H1 (cell line): ENCODE results near the gene LBR. TPM values are rescaled to one million over a fixed set of nuclear protein-coding genes. Genes with fewer than 3 reads are reported as not detected.

Source experiments
- CTCF ChIA-PET: fragments of 300-600 bp; sonication (Branson Sonifier 250); formaldehyde crosslinking; loops from one replicate; lab custom pipeline; 2021; ENCODE audit not compliant: partially characterized antibody; lab: Charles Lee
- POLR2A ChIA-PET: fragments of 300-600 bp; sonication (Branson Sonifier 250); formaldehyde crosslinking; loops from one replicate; lab custom pipeline; 2021; ENCODE audit warnings: inconsistent platforms; ENCODE audit not compliant: partially characterized antibody; lab: Charles Lee
- DNase-seq, 2 experiments: peaks; one replicate each; pipeline versions ENCODE4 v3.0.0 to v3.0.0-alpha.2; 2010 to 2022; ENCODE audit warnings: low spot score in 2 of 2, low read depth in 1 of 2, mixed read lengths in 1 of 2
- FAIRE-seq: peaks from 2 replicates; lab custom pipeline; 2011; peaks lifted over from hg19 to GRCh38; lab: Jason Lieb, UNC
- H2AFZ ChIP-seq: 2 replicates; pipeline ENCODE4 v1.8.1; 2012; ENCODE audit warnings: low read length, inconsistent platforms
- H2AK5ac ChIP-seq: 2 replicates; pipeline ENCODE4 v1.6.1; 2013; ENCODE audit warnings: low read depth, low read length
- H2BK120ac ChIP-seq: replicated peaks from 2 replicates; pipeline ENCODE3; 2013; ENCODE audit warnings: low read depth, low read length, inconsistent platforms
- H2BK12ac ChIP-seq: 2 replicates; pipeline ENCODE4 v1.6.1; 2013; ENCODE audit warnings: low read depth, low read length
- H2BK15ac ChIP-seq: 2 replicates; pipeline ENCODE4 v1.6.1; 2013; ENCODE audit warnings: low read length
- H2BK20ac ChIP-seq: 2 replicates; pipeline ENCODE4 v1.6.1; 2013; ENCODE audit warnings: low read length
- H2BK5ac ChIP-seq: 2 replicates; pipeline ENCODE4 v1.6.1; 2013; ENCODE audit warnings: low read depth, low read length
- H3K14ac ChIP-seq: 2 replicates; pipeline ENCODE4 v1.6.1; 2013; ENCODE audit warnings: inconsistent platforms; ENCODE audit not compliant: insufficient read length
- H3K18ac ChIP-seq: 2 replicates; pipeline ENCODE4 v1.6.1; 2013; ENCODE audit warnings: low read length; ENCODE audit errors: extremely low read depth
- H3K23ac ChIP-seq: 2 replicates; pipeline ENCODE4 v1.6.1; 2013; ENCODE audit warnings: inconsistent platforms; ENCODE audit not compliant: insufficient read length
- H3K23me2 ChIP-seq: 2 replicates; pipeline ENCODE4 v1.6.1; 2013; ENCODE audit warnings: low read depth, low read length
- H3K27ac ChIP-seq: 2 replicates; pipeline ENCODE4 v1.6.1; 2011; ENCODE audit warnings: low read depth, low read length, inconsistent platforms
- H3K27me3 ChIP-seq, 4 experiments: replicated peaks in 1 of 4; 1 replicate in 1 of 4; 2 replicates in 3 of 4; pipeline versions ENCODE4 v1.6.1 to v1.8.1; 2011 to 2013; ENCODE audit warnings: low read length in 3 of 4, mild to moderate bottlenecking in 3 of 4, inconsistent platforms in 2 of 4, mixed read lengths in 2 of 4, moderate library complexity in 1 of 4; ENCODE audit not compliant: control insufficient read depth in 3 of 4, insufficient read depth in 3 of 4; ENCODE audit errors: extremely low read depth in 1 of 4
- H3K36me3 ChIP-seq, 4 experiments: 2 replicates each; pipeline versions ENCODE4 v1.6.1 to v1.8.1; 2011 to 2013; ENCODE audit warnings: mild to moderate bottlenecking in 4 of 4, low read length in 3 of 4, moderate library complexity in 2 of 4, control low read depth in 1 of 4, inconsistent platforms in 1 of 4; ENCODE audit not compliant: insufficient read depth in 4 of 4, control insufficient read depth in 2 of 4
- H3K4ac ChIP-seq: replicated peaks from 2 replicates; pipeline ENCODE3; 2013; ENCODE audit warnings: low read length, low read depth, mixed read lengths, inconsistent platforms; ENCODE audit not compliant: insufficient read length
- H3K4me1 ChIP-seq, 4 experiments: replicated peaks in 1 of 4; 1 replicate in 1 of 4; 2 replicates in 3 of 4; pipeline versions ENCODE4 v1.6.1 to v1.8.1; 2011 to 2013; ENCODE audit warnings: low read length in 3 of 4, inconsistent platforms in 2 of 4, mixed read lengths in 1 of 4; ENCODE audit not compliant: insufficient read depth in 4 of 4, control insufficient read depth in 3 of 4
- H3K4me2 ChIP-seq, 2 experiments: 2 replicates each; pipeline versions ENCODE4 v1.6.1 to v1.8.1; 2011 to 2013; ENCODE audit warnings: low read depth in 2 of 2, low read length in 2 of 2, control low read depth in 1 of 2, inconsistent platforms in 1 of 2, mild to moderate bottlenecking in 1 of 2; ENCODE audit not compliant: insufficient read depth in 1 of 2
- H3K4me3 ChIP-seq, 4 experiments: fragments of 200-600, 300-600 bp in 1 of 4; sonication (generic), shearing (Covaris generic), sonication (Bioruptor Twin) in 1 of 4; 2 replicates each; pipeline versions ENCODE4 v1.5.1 to v1.8.1; 2011 to 2016; ENCODE audit warnings: low read length in 4 of 4, low read depth in 3 of 4, control low read depth in 2 of 4, inconsistent platforms in 2 of 4, mild to moderate bottlenecking in 2 of 4, mixed read lengths in 1 of 4, moderate library complexity in 1 of 4; ENCODE audit not compliant: insufficient read depth in 2 of 4; ENCODE audit errors: extremely low read depth in 1 of 4
- H3K56ac ChIP-seq: replicated peaks from 2 replicates; pipeline ENCODE3; 2013; ENCODE audit warnings: low read depth, mild to moderate bottlenecking, mixed read lengths, low read length, inconsistent platforms; ENCODE audit not compliant: insufficient read length
- H3K79me1 ChIP-seq: 2 replicates; pipeline ENCODE4 v1.6.1; 2013; ENCODE audit warnings: low read depth, low read length, control low read depth
- H3K79me2 ChIP-seq, 2 experiments: 2 replicates each; pipeline versions ENCODE4 v1.6.1 to v1.8.1; 2012 to 2013; ENCODE audit warnings: low read length in 2 of 2, mild to moderate bottlenecking in 2 of 2, inconsistent platforms in 1 of 2; ENCODE audit not compliant: insufficient read depth in 2 of 2, control insufficient read depth in 1 of 2
- H3K9ac ChIP-seq, 4 experiments: replicated peaks in 1 of 4; 1 replicate in 1 of 4; 2 replicates in 3 of 4; pipeline versions ENCODE4 v1.6.1 to v1.8.1; 2011 to 2013; ENCODE audit warnings: low read depth in 3 of 4, low read length in 3 of 4, control low read depth in 2 of 4, mild to moderate bottlenecking in 2 of 4, moderate library complexity in 2 of 4, inconsistent platforms in 1 of 4; ENCODE audit errors: extremely low read depth in 1 of 4
- H3K9me3 ChIP-seq, 2 experiments: 2 replicates each; pipeline versions ENCODE4 v1.6.1 to v1.8.1; 2012 to 2013; ENCODE audit warnings: mild to moderate bottlenecking in 2 of 2, moderate library complexity in 2 of 2, control low read depth in 1 of 2, inconsistent platforms in 1 of 2, low read depth in 1 of 2, low read length in 1 of 2, mixed read lengths in 1 of 2; ENCODE audit not compliant: insufficient read depth in 2 of 2
- H4K20me1 ChIP-seq, 2 experiments: replicated peaks in 1 of 2; 2 replicates each; pipeline versions ENCODE3 to v1.8.1; 2011 to 2013; ENCODE audit warnings: inconsistent platforms in 2 of 2, low read length in 2 of 2, mild to moderate bottlenecking in 1 of 2; ENCODE audit not compliant: insufficient read depth in 2 of 2, control insufficient read depth in 1 of 2
- H4K5ac ChIP-seq: 2 replicates; pipeline ENCODE4 v1.6.1; 2013; ENCODE audit warnings: low read length, low read depth, mixed read lengths, inconsistent platforms; ENCODE audit not compliant: insufficient read length
- H4K8ac ChIP-seq: 2 replicates; pipeline ENCODE4 v1.8.0; 2013; ENCODE audit warnings: mild to moderate bottlenecking, moderate library complexity, low read length, inconsistent platforms; ENCODE audit not compliant: insufficient read depth; ENCODE audit errors: extremely low read depth
- H4K91ac ChIP-seq: replicated peaks from 2 replicates; pipeline ENCODE3; 2013; ENCODE audit warnings: low read length, mixed read lengths, inconsistent platforms; ENCODE audit not compliant: insufficient read length
- EZH2 ChIP-seq: fragments of 200-600 bp; sonication (generic); IDR thresholded peaks from 2 replicates; pipeline ENCODE4 v1.7.1; 2012; ENCODE audit warnings: low read depth, mild to moderate bottlenecking, moderate library complexity, low read length, inconsistent platforms; ENCODE audit not compliant: severe bottlenecking
- JUN ChIP-seq: IDR thresholded peaks from 2 replicates; pipeline ENCODE4 v1.6.1; 2011; ENCODE audit warnings: low read depth, mild to moderate bottlenecking, improper control_type of control experiment, low read length
- KDM4A ChIP-seq: IDR thresholded peaks from one replicate; pipeline ENCODE4 v1.7.1; 2012; ENCODE audit warnings: low read depth, mild to moderate bottlenecking, moderate library complexity, low read length, inconsistent platforms; ENCODE audit not compliant: severe bottlenecking
- NANOG ChIP-seq: IDR thresholded peaks from 2 replicates; pipeline ENCODE4 v1.6.1; 2011; ENCODE audit warnings: low read length, low read depth, mild to moderate bottlenecking, inconsistent platforms; ENCODE audit not compliant: insufficient read depth, poor library complexity, severe bottlenecking
- RBBP5 ChIP-seq: IDR thresholded peaks from 2 replicates; pipeline ENCODE4 v1.7.1; 2012; ENCODE audit warnings: low read depth, mild to moderate bottlenecking, inconsistent platforms, low read length, moderate library complexity, borderline replicate concordance
- RFX5 ChIP-seq: IDR thresholded peaks from 2 replicates; pipeline ENCODE4 v1.6.1; 2011; ENCODE audit warnings: low read depth, low read length, improper control_type of control experiment, borderline replicate concordance
- SIN3A ChIP-seq, 2 experiments: IDR thresholded peaks in 1 of 2; conservative IDR thresholded peaks in 1 of 2; 2 replicates each; pipeline ENCODE4 v1.6.1; 2011 to 2012; ENCODE audit warnings: low read length in 2 of 2, improper control_type of control experiment in 1 of 2, low read depth in 1 of 2, mild to moderate bottlenecking in 1 of 2
- SP1 ChIP-seq: IDR thresholded peaks from 2 replicates; pipeline ENCODE4 v1.6.1; 2011; ENCODE audit warnings: low read depth, low read length
- TAF7 ChIP-seq: optimal IDR thresholded peaks from 2 replicates; pipeline ENCODE3; 2011; ENCODE audit warnings: low read depth, mild to moderate bottlenecking, inconsistent platforms, low read length, moderate library complexity, borderline replicate concordance
- ZNF274 ChIP-seq: IDR thresholded peaks from 2 replicates; pipeline ENCODE4 v1.7.0; 2012; ENCODE audit warnings: low read length, borderline replicate concordance; ENCODE audit errors: extremely low read depth
- WGBS, 2 experiments: shearing (Covaris generic) in 1 of 2; methylation state at CpG; one replicate each; pipeline versions ENCODE4 v1.1.6 to v1.1.7; 2013 to 2015; ENCODE audit warnings: low lambda C conversion rate in 2 of 2, mixed read lengths in 2 of 2, inconsistent platforms in 1 of 2, low coverage in 1 of 2, missing lambda C conversion rate in 1 of 2; ENCODE audit not compliant: insufficient replicate concordance in 2 of 2, insufficient coverage in 1 of 2, insufficient read length in 1 of 2; ENCODE audit errors: extremely low coverage in 1 of 2, missing lambda C conversion rate in 1 of 2; 5-methylcytosine and 5-hydroxymethylcytosine counted together
- polyA plus RNA-seq, 7 experiments: library from polyadenylated mRNA; depleted of rRNA in 3 of 7; stranded (reverse) in 5 of 7; unstranded in 2 of 7; fragments of >200 nt in 5 of 7; fragments of 200-250 nt in 2 of 7; gene quantifications; 1 replicate in 5 of 7; 2 replicates in 1 of 7; 4 replicates in 1 of 7; pipeline versions ENCODE4 v1.2.1 to v1.2.3, GENCODE V29; 2011 to 2013; ENCODE audit warnings: missing spikeins in 2 of 7, mixed read lengths in 2 of 7
- total RNA-seq: library from RNA; stranded (reverse); fragmentation: NEBNext Ultra II Directional; extraction: Animal tissue kit (Norgen Biotek cat#: 25700); gene quantifications from 2 replicates; pipeline ENCODE4 v1.2.1, GENCODE V29; 2021

The LBR gene
- total and polyA plus RNA-seq, 2 of the 8 experiments (the other 6 are each of a cell fraction or from before 2014, with no cell fraction given): 32.1 to 89.8 TPM

DNA sequence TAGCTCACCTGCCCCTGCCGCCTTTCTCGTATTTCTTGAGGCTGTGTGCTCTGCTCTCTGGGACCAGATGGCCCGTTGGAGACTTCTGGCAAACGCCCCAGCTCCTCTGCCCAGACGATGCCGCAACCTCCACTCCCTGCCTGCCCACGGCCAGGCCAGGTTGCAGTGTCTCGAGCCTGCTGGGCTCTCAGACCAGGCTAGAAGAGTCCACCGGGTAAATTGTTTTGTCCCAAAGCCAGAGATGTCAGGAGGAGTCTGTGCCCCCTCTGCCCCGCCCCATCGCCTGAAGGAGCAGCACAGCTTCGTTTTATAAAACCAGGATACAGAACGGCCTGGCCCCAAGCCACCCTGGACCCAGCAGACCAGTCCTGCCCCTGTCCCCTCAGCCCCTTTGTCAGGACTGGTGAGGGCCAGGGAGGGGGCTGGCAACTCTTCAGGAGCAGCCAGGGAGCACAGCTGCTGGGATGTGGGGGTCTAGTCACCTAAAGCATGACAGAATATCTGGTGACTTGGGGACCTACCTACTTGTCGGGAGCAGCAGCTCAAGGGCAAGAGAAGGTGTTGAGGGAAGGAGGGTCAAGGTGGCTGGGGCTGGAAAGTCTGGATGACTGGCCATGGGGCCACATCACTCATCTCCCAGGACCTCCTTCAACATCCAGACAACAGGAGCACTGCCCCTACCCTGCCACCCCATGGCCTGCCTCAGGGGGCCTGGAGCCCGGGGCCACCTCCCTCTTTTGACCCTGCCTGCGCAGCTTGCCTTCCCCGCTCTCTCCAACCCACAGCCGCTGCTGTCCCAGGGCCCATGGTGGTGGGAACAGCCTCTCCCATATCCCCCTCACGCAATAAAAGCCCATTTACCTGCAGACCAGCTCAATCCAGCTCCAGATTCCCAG lies 33.9 kb upstream of the LBR start:
- Histone ChIP-seq H2AK5ac (no peak overlapping the region), H4K91ac (no peak overlapping the region), H3K23me2 (no peaks in the 10 kb centered on the region; the same call in 1 of the 2 replicates), H3K4me2 (no peak overlapping the region), H3K18ac (no peak overlapping the region), H3K27me3 (no peaks in the 10 kb centered on the region; a peak in 1 of 7 replicates), H2BK20ac (no peak overlapping the region), H3K23ac (no peak overlapping the region), H2AFZ (no peak overlapping the region), H3K56ac (no peak overlapping the region), H3K4ac (no peak overlapping the region), H3K4me1 (peaks cover 6 to 20% (median 12%) of the 10 kb centered on the region in 4 experiments), H4K5ac (no peak overlapping the region), H4K20me1 (no peaks in the 10 kb centered on the region), H2BK15ac (0 out of 2 replicates have a peak overlapping the region, but pooled peaks have one; percentile 16), H3K14ac (no peak overlapping the region), H3K4me3 (no peak overlapping the region), H4K8ac (no peak overlapping the region), H2BK5ac (no peak overlapping the region), H3K9ac (no peak overlapping the region), H2BK120ac (no peak overlapping the region), H3K36me3 (no peaks in the 10 kb centered on the region), H3K9me3 (no peaks in the 10 kb centered on the region), H3K79me1 (no peaks in the 10 kb centered on the region), H2BK12ac (peak overlapping the region; percentile 50; the same call in 1 of the 2 replicates), H3K79me2 (no peaks in the 10 kb centered on the region), H3K27ac (no peak overlapping the region)
- FAIRE-seq (no peak), DNase-seq (no peak)
- CTCF ChIA-PET: interaction anchor here (0.6 to 2.8 kb wide), 16 partner anchors 10 to 721 kb away, joined by 3 to 20 read pairs (median 4); partner anchors contain the start of genes EPHX1 and SRP9
- 87% methylated on average over 19 of the region's 19 CpGs; no CpG with 5 or more reads in 1 of the 2 experiments for WGBS, 2 experiments
- POLR2A ChIA-PET: interaction anchor here (1.2 to 2.4 kb wide), 2 partner anchors 8 to 315 kb away, joined by 3 to 6 read pairs; partner anchors contain the start of gene SRP9
- no peak for TF ChIP-seq JUN
- TF ChIP-seq KDM4A: no peak
- no peak for TF ChIP-seq TAF7
- TF ChIP-seq NANOG: no peak
- TF ChIP-seq RFX5: no peak
- TF ChIP-seq ZNF274: no peak
- TF ChIP-seq SIN3A (conservative IDR thresholded peaks at IDR 0.05 in 1 of 2, IDR thresholded peaks at IDR 0.05 in 1 of 2; ENCODE audit: low read depth in 1 of 2, low read length in 2 of 2): no peak
- no peak for TF ChIP-seq SP1
- no peak for TF ChIP-seq EZH2
- no peak for TF ChIP-seq RBBP5
